Heart left ventricle (tissue), 13 donors: ENCODE results near the gene HMGN1.

Experiments
- CTCF ChIP-seq, 12 donors: fragments of 200-600 bp; sonication (generic) in 4 of 12; IDR thresholded peaks; one replicate each; pipeline versions ENCODE4 v1.5.0 to v1.8.0; 2018 to 2022; ENCODE audit warnings: antibody characterized with exemption in 12 of 12, mild to moderate bottlenecking in 5 of 12
- POLR2A ChIP-seq, 2 donors: fragments of 450-650 bp; IDR thresholded peaks; one replicate each; pipeline ENCODE4 v1.6.1; 2017; ENCODE audit warnings: antibody characterized with exemption in 2 of 2, mild to moderate bottlenecking in 2 of 2, moderate library complexity in 2 of 2
- donor health status: ischemic (EF 13 %, LVEDD 7.1; RV severe dilation, severe dysfunction).
- donor health status: DM: no; HTN: yes; CAD: no.
- donor health status: DM: no; HTN: no; CAD: no.
- donor health status: ischemic (EF 25% LVEDD 6.9; RV normal size, moderate dysfunction).
- donor health status: ischemic (EF 25% LVEDD 5.7; RV mildly dilated, moderate dysfunction).
- donor health status: ischemic (EF 35%, LVEDD 5.7; RV mildly dilated, moderate dysfunction).
- donor health status: nonischemic (EF 11% LVEDD 7.7; RV severe dilation, severe dysfunction).
- donor health status: DM: yes; HTN: yes; CAD: no.
- donor health status: PGD.
- donor health status: ischemic (EF 29% LVEDD 5.4; RV normal size, mild dysfunction).
- donor health status: nonischemic (EF 23%, LVEDD 6.1; RV moderate dilation, normal function).

- TF ChIP-seq CTCF (IDR thresholded peaks at IDR 0.05) (no peak), POLR2A (IDR thresholded peaks at IDR 0.05) (no peak)
These were observed 4.4 kb upstream of the HMGN1 start for GRCh38 chr21:39353295-39353694.
